ENCODE data around the gene CFAP161. TPM values are rescaled to one million over a fixed set of nuclear protein-coding genes. Genes with fewer than 3 reads are reported as not detected.

The CFAP161 gene
- total and polyA plus RNA-seq, 2 of the 13 experiments (the other 11 are each of a cell fraction or from before 2014, with no cell fraction given) = not detected

- DNase-seq (ENCODE audit: low spot score) (no peak), ATAC-seq (no peak), FAIRE-seq (no peak)
- Histone ChIP-seq H3K36me3 (replicated peaks in 1 of 2; ENCODE audit: control insufficient read depth in 1 of 2, insufficient read depth in 2 of 2, low read length in 2 of 2) (no peaks in the 10 kb centered on the region), H3K27ac (ENCODE audit: extremely low read length, insufficient read depth, low read length) (no peak overlapping the region), H3K79me2 (ENCODE audit: insufficient read depth, low read length) (no peaks in the 10 kb centered on the region), H3K9me3 (ENCODE audit: low read length) (no peaks in the 10 kb centered on the region), H2AFZ (ENCODE audit: low read length) (no peak overlapping the region), H3K4me1 (ENCODE audit: insufficient read depth, low read length) (no peaks in the 10 kb centered on the region), H3K27me3 (ENCODE audit: control insufficient read depth in 1 of 2, insufficient read depth in 2 of 2, low read length in 2 of 2) (no peaks in the 10 kb centered on the region; a peak in 2 of 5 replicates), H3K9ac (ENCODE audit: insufficient read depth, low read depth, low read length) (no peak overlapping the region), H3K4me3 (replicated peaks in 1 of 3; ENCODE audit: insufficient read depth in 1 of 3, low read depth in 2 of 3, low read length in 3 of 3) (no peak overlapping the region), H3K4me2 (ENCODE audit: low read depth, low read length) (no peak overlapping the region), H4K20me1 (ENCODE audit: insufficient read depth, low read length) (no peaks in the 10 kb centered on the region)
- ChIA-PET POLR2A (no interaction called here), CTCF (ENCODE audit: low intra/inter-chr PET ratio, low total read pairs) (no interaction called here)
- intact Hi-C loops (cut with micrococcal nuclease; ENCODE audit: unreplicated experiment) (no loop called here), in situ Hi-C loops (cut with HindIII; ENCODE audit: extremely low pct_ligation_motif_present, low pct_unique_long_range_greater_than_20kb) (no loop called here)
- WGBS (ENCODE audit: low lambda C conversion rate) = 56% methylated on average over 5 of the region's 5 CpGs
- no TSS peak for BruUV-seq (replicated peaks)
- TF ChIP-seq, protein P1, sequence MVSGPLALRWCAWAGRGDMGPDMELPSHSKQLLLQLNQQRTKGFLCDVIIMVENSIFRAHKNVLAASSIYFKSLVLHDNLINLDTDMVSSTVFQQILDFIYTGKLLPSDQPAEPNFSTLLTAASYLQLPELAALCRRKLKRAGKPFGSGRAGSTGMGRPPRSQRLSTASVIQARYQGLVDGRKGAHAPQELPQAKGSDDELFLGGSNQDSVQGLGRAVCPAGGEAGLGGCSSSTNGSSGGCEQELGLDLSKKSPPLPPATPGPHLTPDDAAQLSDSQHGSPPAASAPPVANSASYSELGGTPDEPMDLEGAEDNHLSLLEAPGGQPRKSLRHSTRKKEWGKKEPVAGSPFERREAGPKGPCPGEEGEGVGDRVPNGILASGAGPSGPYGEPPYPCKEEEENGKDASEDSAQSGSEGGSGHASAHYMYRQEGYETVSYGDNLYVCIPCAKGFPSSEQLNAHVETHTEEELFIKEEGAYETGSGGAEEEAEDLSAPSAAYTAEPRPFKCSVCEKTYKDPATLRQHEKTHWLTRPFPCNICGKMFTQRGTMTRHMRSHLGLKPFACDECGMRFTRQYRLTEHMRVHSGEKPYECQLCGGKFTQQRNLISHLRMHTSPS (CRISPR knock-in tag; IDR thresholded peaks at IDR 0.05; ENCODE audit: low read depth) = no peak
- no peak for TF ChIP-seq ZNF225 (CRISPR knock-in tag; IDR thresholded peaks at IDR 0.05)
- no peak for TF ChIP-seq MLLT10 (CRISPR knock-in tag; IDR thresholded peaks at IDR 0.05)
Measured at GRCh38 chr15:81085898-81086297, 48.2 kb upstream of the CFAP161 start.

- Histone ChIP-seq H4K20me1 (ENCODE audit: insufficient read depth, low read length) (no peaks in the 10 kb centered on the region), H3K9ac (ENCODE audit: insufficient read depth, low read depth, low read length) (no peak overlapping the region), H3K9me3 (ENCODE audit: low read length) (no peaks in the 10 kb centered on the region), H3K4me3 (replicated peaks in 1 of 3; ENCODE audit: insufficient read depth in 1 of 3, low read depth in 2 of 3, low read length in 3 of 3) (no peak overlapping the region), H3K4me2 (ENCODE audit: low read depth, low read length) (no peak overlapping the region), H3K4me1 (ENCODE audit: insufficient read depth, low read length) (peaks cover 2% of the 10 kb centered on the region; the same call in 1 of the 2 replicates), H3K27ac (ENCODE audit: extremely low read length, insufficient read depth, low read length) (no peak overlapping the region), H3K36me3 (replicated peaks in 1 of 2; ENCODE audit: control insufficient read depth in 1 of 2, insufficient read depth in 2 of 2, low read length in 2 of 2) (no peaks in the 10 kb centered on the region), H3K27me3 (ENCODE audit: control insufficient read depth in 1 of 2, insufficient read depth in 2 of 2, low read length in 2 of 2) (no peaks in the 10 kb centered on the region; a peak in 2 of 5 replicates), H3K79me2 (ENCODE audit: insufficient read depth, low read length) (no peaks in the 10 kb centered on the region), H2AFZ (ENCODE audit: low read length) (no peak overlapping the region)
- in situ Hi-C loops (cut with HindIII; ENCODE audit: extremely low pct_ligation_motif_present, low pct_unique_long_range_greater_than_20kb) = no loop called here
- ATAC-seq (no peak), DNase-seq (ENCODE audit: low spot score) (no peak), FAIRE-seq (no peak)
- 23% methylated on average over 5 of the region's 5 CpGs for WGBS (ENCODE audit: low lambda C conversion rate)
- no TSS peak for BruUV-seq (replicated peaks)
- ChIA-PET CTCF (ENCODE audit: low intra/inter-chr PET ratio, low total read pairs) (no interaction called here), POLR2A (no interaction called here)
- intact Hi-C loops (cut with micrococcal nuclease; ENCODE audit: unreplicated experiment) = no loop called here
- TF ChIP-seq ZSCAN31 (CRISPR knock-in tag; IDR thresholded peaks at IDR 0.05; ENCODE audit: low read depth) (no peak), HNRNPLL (IDR thresholded peaks at IDR 0.05; ENCODE audit: low read depth, low read length, poor library complexity, severe bottlenecking) (no peak), NFRKB (IDR thresholded peaks at IDR 0.05) (no peak), ZNF891 (CRISPR knock-in tag; IDR thresholded peaks at IDR 0.05) (no peak), ZNF232 (CRISPR knock-in tag; IDR thresholded peaks at IDR 0.05; ENCODE audit: borderline replicate concordance) (no peak)
Measured at GRCh38 chr15:81087066-81087465, 47.0 kb upstream of the CFAP161 start.

Measured in HepG2 (cell line).